HAP-1 (cell line): ENCODE measurements around the gene AUH.

Experiments
- DNase-seq, 2 experiments: peaks; one replicate each; pipeline ENCODE4 v3.0.0-alpha.2; 2016 to 2020; ENCODE audit warnings: low spot score in 2 of 2
- H3K27me3 ChIP-seq: fragments of 250-450 bp; sonication (Bioruptor Pico); 2 replicates; pipeline ENCODE4 v1.5.1; 2020; ENCODE audit warnings: low read depth, mild to moderate bottlenecking, moderate library complexity
- H3K36me3 ChIP-seq: fragments of 250-450 bp; sonication (Bioruptor Pico); replicated peaks from 2 replicates; pipeline ENCODE4 v1.5.1; 2020; ENCODE audit warnings: mild to moderate bottlenecking
- H3K4me1 ChIP-seq: fragments of 250-450 bp; sonication (Bioruptor Pico); 2 replicates; pipeline ENCODE4 v1.5.1; 2020; ENCODE audit warnings: mild to moderate bottlenecking
- H3K4me3 ChIP-seq: fragments of 250-450 bp; sonication (Bioruptor Pico); 2 replicates; pipeline ENCODE4 v1.5.1; 2020; ENCODE audit warnings: mild to moderate bottlenecking, moderate library complexity
- H3K9me3 ChIP-seq: fragments of 250-450 bp; sonication (Bioruptor Pico); 2 replicates; pipeline ENCODE4 v1.5.1; 2020; ENCODE audit warnings: mild to moderate bottlenecking, moderate library complexity
- in situ Hi-C: fragments of 300-500 bp; cut with MboI; formaldehyde crosslinking; loops from 3 replicates; pipeline ENCODE4 v1.14.3; 2020; ENCODE audit warnings: low sequenced_read_pairs, inconsistent platforms, mixed read lengths

The AUH gene

GRCh38 chr9:91259162-91259561 is 102.6 kb downstream of the AUH start:
- H3K9me3 ChIP-seq, result no peaks in the 10 kb centered on the region
- H3K36me3 ChIP-seq, result no peaks in the 10 kb centered on the region; the same call in 1 of the 2 replicates
- DNase-seq, result no peak
- no peak overlapping the region for H3K4me3 ChIP-seq
- no peaks in the 10 kb centered on the region for H3K27me3 ChIP-seq
- H3K4me1 ChIP-seq, result no peaks in the 10 kb centered on the region
- in situ Hi-C loops, result no loop called here

GRCh38 chr9:91258451-91258850 is 103.3 kb downstream of the AUH start:
- Histone ChIP-seq H3K36me3 (no peaks in the 10 kb centered on the region), H3K4me1 (no peaks in the 10 kb centered on the region), H3K27me3 (no peaks in the 10 kb centered on the region), H3K4me3 (no peak overlapping the region), H3K9me3 (no peaks in the 10 kb centered on the region)
- in situ Hi-C loops, result no loop called here
- DNase-seq, result no peak

GRCh38 chr9:91256235-91256634 is 105.5 kb downstream of the AUH start:
- no peak for DNase-seq
- no peaks in the 10 kb centered on the region for H3K4me1 ChIP-seq

GRCh38 chr9:91255327-91255726 is 106.4 kb downstream of the AUH start:
- no peaks in the 10 kb centered on the region for H3K4me1 ChIP-seq
- H3K9me3 ChIP-seq, result no peaks in the 10 kb centered on the region
- no peaks in the 10 kb centered on the region for H3K27me3 ChIP-seq
- in situ Hi-C loops, result no loop called here
- no peak overlapping the region for H3K4me3 ChIP-seq
- no peaks in the 10 kb centered on the region for H3K36me3 ChIP-seq
- DNase-seq, result no peak

More at GRCh38 chr9:91256235-91256634, 105.5 kb downstream of the AUH start:
- Histone ChIP-seq H3K9me3 (no peaks in the 10 kb centered on the region), H3K4me3 (no peak overlapping the region), H3K27me3 (no peaks in the 10 kb centered on the region), H3K36me3 (no peaks in the 10 kb centered on the region)
- in situ Hi-C loops, result no loop called here

GRCh38 chr9:91253488-91253887 is 108.2 kb downstream of the AUH start:
- no peak overlapping the region for H3K4me3 ChIP-seq
- H3K9me3 ChIP-seq, result no peaks in the 10 kb centered on the region
- H3K27me3 ChIP-seq, result no peaks in the 10 kb centered on the region
- DNase-seq, result no peak
- no peaks in the 10 kb centered on the region for H3K36me3 ChIP-seq
- in situ Hi-C loops, result no loop called here
- no peaks in the 10 kb centered on the region for H3K4me1 ChIP-seq

GRCh38 chr9:91248707-91249106 is 113.0 kb downstream of the AUH start:
- in situ Hi-C loops, result loop anchor here (10.0 kb wide), 1 partner anchor 64 kb away; no protein-coding TSS in a partner anchor
- Histone ChIP-seq H3K4me1 (no peaks in the 10 kb centered on the region), H3K27me3 (no peaks in the 10 kb centered on the region), H3K36me3 (no peaks in the 10 kb centered on the region), H3K4me3 (no peak overlapping the region), H3K9me3 (no peaks in the 10 kb centered on the region)
- no peak for DNase-seq

GRCh38 chr9:91247278-91247677 is 114.4 kb downstream of the AUH start:
- Histone ChIP-seq H3K9me3 (no peaks in the 10 kb centered on the region), H3K4me1 (no peaks in the 10 kb centered on the region), H3K27me3 (no peaks in the 10 kb centered on the region), H3K36me3 (no peaks in the 10 kb centered on the region), H3K4me3 (no peak overlapping the region)
- no peak for DNase-seq
- in situ Hi-C loops, result loop anchor here (10.0 kb wide), 1 partner anchor 62 kb away; no protein-coding TSS in a partner anchor

GRCh38 chr9:91246846-91247245 is 114.9 kb downstream of the AUH start:
- Histone ChIP-seq H3K36me3 (no peaks in the 10 kb centered on the region), H3K4me3 (no peak overlapping the region), H3K9me3 (no peaks in the 10 kb centered on the region), H3K4me1 (no peaks in the 10 kb centered on the region), H3K27me3 (no peaks in the 10 kb centered on the region)
- no peak for DNase-seq
- in situ Hi-C loops, result loop anchor here (10.0 kb wide), 1 partner anchor 62 kb away; no protein-coding TSS in a partner anchor

- in situ Hi-C loops, result loop anchor here (10.0 kb wide), 1 partner anchor 61 kb away; no protein-coding TSS in a partner anchor
- Histone ChIP-seq H3K9me3 (no peaks in the 10 kb centered on the region), H3K36me3 (no peaks in the 10 kb centered on the region), H3K4me1 (no peaks in the 10 kb centered on the region), H3K4me3 (no peak overlapping the region), H3K27me3 (no peaks in the 10 kb centered on the region)
- DNase-seq, result no peak
Measured at GRCh38 chr9:91245431-91246313, 116.0 kb downstream of the AUH start.

- H3K4me1 ChIP-seq, result no peaks in the 10 kb centered on the region
- no peaks in the 10 kb centered on the region for H3K27me3 ChIP-seq
- H3K36me3 ChIP-seq, result no peaks in the 10 kb centered on the region
- no peak overlapping the region for H3K4me3 ChIP-seq
- in situ Hi-C loops, result loop anchor here (10.0 kb wide), 1 partner anchor 58 kb away; no protein-coding TSS in a partner anchor
- H3K9me3 ChIP-seq, result no peaks in the 10 kb centered on the region
- no peak for DNase-seq
Measured at GRCh38 chr9:91243029-91243428, 118.7 kb downstream of the AUH start.

GRCh38 chr9:91241909-91242308 is 119.8 kb downstream of the AUH start:
- DNase-seq, result no peak
- Histone ChIP-seq H3K4me1 (no peaks in the 10 kb centered on the region), H3K27me3 (no peaks in the 10 kb centered on the region), H3K36me3 (no peaks in the 10 kb centered on the region), H3K9me3 (no peaks in the 10 kb centered on the region), H3K4me3 (no peak overlapping the region)
- in situ Hi-C loops, result loop anchor here (10.0 kb wide), 1 partner anchor 57 kb away; no protein-coding TSS in a partner anchor

- no peaks in the 10 kb centered on the region for H3K36me3 ChIP-seq
- H3K27me3 ChIP-seq, result no peaks in the 10 kb centered on the region
- H3K4me1 ChIP-seq, result no peaks in the 10 kb centered on the region
- in situ Hi-C loops, result loop anchor here (10.0 kb wide), 1 partner anchor 56 kb away; no protein-coding TSS in a partner anchor
- no peaks in the 10 kb centered on the region for H3K9me3 ChIP-seq
- no peak overlapping the region for H3K4me3 ChIP-seq
- no peak for DNase-seq
Measured at GRCh38 chr9:91240596-91241165, 121.0 kb downstream of the AUH start.

- in situ Hi-C loops, result loop anchor here (10.0 kb wide), 1 partner anchor 55 kb away; no protein-coding TSS in a partner anchor
Measured at GRCh38 chr9:91239367-91240111, 122.2 kb downstream of the AUH start.

More at GRCh38 chr9:91239367-91240111, 122.2 kb downstream of the AUH start:
- H3K4me1 ChIP-seq, result no peaks in the 10 kb centered on the region
- H3K27me3 ChIP-seq, result no peaks in the 10 kb centered on the region
- no peak overlapping the region for H3K4me3 ChIP-seq
- no peaks in the 10 kb centered on the region for H3K36me3 ChIP-seq
- no peak for DNase-seq
- no peaks in the 10 kb centered on the region for H3K9me3 ChIP-seq
